ENCODE measurements around the gene ZC3H13. TPM values are rescaled to one million over a fixed set of nuclear protein-coding genes. Genes with fewer than 3 reads are reported as not detected.
"Not testable (repeated sequence)": the region's sequence is repeated elsewhere in the genome, so short reads cannot be mapped to it uniquely, and the experiment has no call there.

Gene ZC3H13
- polyA plus RNA-seq, 1 donor = 37.9 TPM

DNA sequence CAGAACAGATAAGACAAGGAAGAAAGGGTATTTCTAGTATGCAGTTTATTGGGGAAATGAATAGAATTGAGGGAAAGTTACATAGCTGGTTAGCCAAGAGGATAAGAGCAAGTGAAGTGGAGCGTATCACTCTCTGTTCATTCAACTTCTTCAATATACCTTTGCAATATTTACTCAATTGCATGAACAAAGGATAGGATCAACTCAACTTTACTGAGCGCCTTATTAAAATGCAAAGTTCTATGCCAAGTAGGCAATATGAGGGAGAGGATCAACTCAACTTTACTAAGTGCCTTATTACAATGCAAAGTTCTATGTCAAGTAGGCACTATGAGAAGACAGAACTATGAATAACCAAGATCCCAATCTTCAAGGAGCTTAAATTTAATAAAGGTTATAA, 43.9 kb downstream of the ZC3H13 start:
- DNase-seq = no peak

DNA sequence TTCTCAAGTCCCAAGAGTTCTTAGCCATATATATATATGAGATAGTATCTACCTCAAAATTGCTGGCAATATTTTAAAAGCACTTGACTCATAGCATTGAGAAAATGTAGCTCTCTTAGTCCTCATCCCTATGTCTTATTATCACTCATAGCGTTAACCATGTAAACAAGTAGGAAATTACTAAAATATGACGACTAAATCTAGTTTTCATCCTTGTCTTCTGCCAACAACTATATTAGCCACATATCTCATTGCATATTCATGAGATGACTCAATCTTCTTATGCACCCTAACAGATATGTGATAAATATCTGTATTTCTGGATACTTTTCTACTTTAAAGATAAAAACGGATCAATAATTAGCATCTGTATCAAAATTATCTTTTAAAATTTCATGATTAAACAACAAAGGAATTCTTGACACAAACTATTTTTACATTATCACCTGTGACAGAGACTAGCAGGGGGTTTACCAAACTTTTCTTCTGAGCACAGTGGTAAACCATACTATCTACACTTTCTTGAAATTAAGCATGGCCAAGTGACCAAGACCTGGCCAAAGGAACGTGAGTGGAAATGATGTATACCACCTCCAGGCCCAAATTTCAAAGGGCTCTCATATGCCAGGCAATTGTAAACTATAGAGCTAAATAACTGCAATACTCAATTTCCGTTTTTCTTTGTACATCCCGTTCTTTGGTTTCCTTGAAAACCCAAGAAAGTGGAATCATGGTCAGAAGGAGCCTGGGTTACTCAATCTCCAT, 45.7 kb downstream of the ZC3H13 start:
- DNase-seq = no peak

DNA sequence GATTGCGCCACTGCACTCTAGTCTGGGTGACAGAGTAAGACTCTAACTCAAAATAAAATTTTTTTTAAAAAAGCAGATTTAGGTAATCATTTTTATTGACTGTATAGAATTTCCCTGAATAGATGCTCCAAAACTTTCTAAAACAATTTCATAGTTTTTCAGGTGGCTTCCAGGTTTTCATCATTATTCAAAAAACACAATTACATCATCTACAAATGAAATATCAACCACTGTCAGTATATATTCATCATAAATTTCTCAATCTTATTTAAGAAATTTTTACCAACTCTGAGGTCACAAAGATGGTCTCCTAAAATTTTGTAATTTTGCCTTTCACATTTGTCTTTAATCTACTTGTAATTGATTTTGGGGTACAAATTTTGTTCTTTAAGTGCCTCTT, 48.1 kb downstream of the ZC3H13 start:
- DNase-seq = no peak

DNA sequence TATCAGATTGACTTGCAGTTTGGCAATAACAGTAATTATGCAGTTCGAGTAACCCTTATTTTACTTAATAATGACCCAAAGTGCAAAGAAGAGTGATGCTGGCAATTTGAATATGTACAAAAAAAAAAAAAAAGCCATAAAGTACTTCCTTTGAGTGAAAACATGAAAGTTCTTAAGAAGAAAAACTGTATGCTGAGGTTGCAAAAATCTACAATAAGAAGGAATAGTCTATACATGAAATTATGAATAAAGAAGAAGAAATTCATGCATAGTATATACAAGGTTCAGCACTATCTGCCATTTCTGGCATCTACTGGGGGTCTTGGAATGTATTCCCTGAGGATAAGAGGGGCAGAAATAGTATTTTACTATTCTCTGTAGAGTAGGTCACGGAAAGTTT, 55.9 kb downstream of the ZC3H13 start:
- DNase-seq = no peak

DNA sequence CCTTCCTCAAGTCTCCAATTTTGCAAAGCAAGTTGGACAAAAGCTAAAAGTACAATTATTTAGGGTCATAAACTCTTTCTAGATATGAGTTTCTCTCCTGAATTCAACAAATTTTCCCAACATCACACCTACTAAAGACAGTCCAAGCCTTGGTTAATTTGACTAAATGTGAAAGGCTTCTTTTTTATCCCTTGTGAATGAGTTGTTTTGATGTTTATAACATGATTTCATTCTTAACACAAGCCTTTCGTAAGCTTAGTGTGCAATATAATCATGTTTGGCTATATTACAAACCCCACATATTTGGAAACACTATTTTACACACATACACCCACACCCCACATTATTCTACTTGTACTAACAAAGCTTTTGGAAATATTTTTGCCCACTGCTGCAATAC, 57.3 kb downstream of the ZC3H13 start:
- no peak for DNase-seq

DNA sequence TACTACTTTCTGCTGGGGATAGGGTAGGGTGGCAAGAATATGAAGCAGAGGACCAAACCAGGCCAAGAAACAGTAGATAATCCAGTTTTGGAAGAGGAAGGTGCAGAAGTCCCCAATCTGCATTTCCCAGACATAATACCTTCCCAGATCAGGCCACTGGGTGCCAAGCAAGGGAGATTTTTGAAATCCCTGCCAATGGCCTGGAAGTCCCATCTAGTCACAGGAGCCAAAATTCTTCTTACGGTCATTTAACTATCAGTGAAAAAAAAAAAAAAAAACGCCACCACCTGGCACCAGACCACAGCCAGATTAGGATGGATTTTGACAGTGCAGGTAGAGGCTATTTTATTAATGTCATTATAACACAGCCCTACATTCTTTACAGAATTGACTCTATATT, 57.8 kb downstream of the ZC3H13 start:
- no peak for DNase-seq

DNA sequence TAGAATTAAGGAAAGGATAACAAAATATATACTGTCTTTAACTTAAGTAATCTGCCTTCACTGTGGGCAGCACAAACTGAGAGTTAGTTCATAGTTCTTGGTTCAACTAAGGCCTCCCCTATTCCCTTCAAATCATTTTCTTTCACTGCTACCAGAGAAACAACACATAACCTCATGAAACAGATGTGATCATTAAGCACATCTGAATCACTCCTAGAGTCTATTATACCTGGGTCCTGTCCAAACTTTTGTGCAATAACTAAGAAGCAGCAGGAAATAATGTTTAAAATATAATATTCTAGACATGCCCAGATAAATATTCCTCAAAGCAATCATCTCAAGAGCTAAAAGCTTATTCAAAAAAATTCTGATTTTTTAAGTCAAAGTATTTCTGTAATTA, 62.9 kb downstream of the ZC3H13 start:
- peak; percentile 1 for DNase-seq

DNA sequence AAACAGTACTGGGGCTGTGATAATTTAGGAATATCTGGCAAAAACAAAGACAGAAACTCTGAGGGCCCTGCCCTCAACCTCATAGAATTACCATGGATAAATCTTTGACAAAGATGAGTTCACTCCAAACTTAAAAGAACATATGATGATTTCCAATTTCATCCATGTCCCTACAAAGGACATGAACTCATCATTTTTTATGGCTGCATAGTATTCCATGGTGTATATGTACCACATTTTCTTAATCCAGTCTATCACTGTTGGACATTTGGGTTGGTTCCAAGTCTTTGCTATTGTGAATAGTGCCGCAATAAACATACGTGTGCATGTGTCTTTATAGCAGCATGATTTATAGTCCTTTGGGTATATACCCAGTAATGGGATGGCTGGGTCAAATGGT, 71.4 kb downstream of the ZC3H13 start:
- DNase-seq = not testable (repeated sequence)

DNA sequence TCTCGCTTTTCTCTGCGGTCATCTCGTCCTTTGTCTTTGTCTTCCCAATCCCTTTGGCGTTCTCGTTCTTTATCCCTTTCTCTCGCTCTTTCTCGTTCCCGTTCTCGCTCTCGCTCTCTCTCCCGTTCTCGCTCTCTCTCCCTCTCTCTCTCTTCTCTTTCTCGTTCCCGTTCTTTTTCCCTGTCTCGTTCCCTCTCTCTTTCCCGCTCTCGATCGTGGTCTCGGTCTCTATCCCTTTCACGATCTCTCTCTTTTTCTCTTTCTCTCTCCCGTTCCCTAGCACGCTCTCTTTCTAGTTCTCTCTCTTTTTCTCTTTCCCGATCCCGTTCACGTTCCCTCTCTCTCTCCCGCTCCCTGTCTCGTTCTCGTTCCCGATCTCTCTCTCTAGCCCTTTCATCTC, 77.2 kb downstream of the ZC3H13 start:
- DNase-seq = no peak

DNA sequence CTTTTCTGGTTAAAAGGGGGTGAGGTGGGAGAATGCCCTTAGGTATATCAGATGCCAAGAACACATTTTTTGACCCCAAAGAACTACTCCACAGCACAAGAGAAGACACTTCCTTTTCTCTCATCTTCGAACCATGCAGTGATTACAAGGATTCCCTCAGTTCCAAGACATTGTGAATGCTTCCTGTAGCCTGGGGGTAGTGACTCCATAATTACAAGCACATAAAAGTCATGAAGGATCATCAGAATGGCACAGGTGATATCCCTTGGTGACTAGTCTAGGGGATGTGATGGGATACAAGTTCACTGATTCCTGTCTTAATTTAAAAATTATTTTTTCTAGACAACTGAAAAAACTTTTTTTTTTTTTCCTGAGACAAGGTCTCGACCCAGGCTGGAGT, 78.0 kb downstream of the ZC3H13 start:
- DNase-seq = no peak

DNA sequence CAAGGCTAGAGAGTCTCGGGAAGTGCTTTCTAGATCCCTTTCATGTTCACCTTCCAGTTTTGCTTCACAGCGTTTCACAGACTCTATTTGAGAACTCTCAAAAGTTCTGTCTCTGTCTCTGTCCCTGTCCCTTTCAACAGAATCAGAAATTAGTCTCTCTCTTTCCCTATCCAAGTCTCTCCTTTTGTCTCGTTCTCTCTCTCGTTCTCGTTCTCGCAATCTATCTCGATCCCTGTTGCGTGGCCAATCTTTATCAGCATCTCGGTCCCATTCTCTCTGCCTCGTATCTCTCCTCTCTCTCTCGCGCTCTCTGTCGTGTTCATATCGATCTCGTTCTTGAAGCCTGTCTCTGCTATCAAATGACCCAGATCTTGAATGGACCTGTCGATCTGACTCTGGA, 85.0 kb downstream of the ZC3H13 start:
- DNase-seq = no peak

DNA sequence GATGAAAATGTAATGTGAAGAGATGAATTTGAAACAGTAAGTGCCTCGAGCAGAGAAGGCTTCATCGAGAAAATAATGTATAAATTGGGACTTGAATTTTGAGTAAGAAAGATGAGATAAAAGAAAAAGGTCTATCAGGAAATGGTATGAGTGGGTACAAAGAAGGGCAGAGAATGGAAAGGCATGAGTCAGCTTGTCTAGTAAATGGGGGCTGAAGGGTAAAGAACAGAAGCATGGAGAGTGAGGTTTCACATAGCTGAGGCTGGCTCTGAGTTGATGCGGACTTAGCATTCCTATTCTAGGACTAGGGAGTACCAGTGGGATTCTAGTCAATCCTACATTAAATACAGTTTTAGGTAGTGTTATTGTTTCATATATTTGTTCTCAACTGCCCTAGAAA, 85.8 kb downstream of the ZC3H13 start:
- no peak for DNase-seq

DNA sequence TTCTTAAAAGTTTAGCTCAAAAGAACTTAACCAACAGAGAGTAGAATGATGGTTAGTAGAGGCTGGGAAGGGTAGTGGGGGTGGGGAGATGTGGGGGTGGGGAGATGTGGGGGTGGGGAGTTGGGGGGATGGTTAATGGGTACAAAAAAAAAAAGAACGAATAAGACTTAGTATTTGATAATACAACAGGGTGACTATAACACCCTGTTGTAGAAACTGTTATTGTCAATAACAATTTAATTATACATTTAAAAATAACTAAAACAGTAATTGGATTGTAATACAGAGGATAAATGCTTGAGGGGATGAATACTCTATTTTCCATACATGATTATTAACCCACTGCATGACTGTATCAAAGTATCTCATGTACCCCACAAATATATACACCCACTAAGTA, 91.1 kb downstream of the ZC3H13 start:
- no peak for DNase-seq

DNA sequence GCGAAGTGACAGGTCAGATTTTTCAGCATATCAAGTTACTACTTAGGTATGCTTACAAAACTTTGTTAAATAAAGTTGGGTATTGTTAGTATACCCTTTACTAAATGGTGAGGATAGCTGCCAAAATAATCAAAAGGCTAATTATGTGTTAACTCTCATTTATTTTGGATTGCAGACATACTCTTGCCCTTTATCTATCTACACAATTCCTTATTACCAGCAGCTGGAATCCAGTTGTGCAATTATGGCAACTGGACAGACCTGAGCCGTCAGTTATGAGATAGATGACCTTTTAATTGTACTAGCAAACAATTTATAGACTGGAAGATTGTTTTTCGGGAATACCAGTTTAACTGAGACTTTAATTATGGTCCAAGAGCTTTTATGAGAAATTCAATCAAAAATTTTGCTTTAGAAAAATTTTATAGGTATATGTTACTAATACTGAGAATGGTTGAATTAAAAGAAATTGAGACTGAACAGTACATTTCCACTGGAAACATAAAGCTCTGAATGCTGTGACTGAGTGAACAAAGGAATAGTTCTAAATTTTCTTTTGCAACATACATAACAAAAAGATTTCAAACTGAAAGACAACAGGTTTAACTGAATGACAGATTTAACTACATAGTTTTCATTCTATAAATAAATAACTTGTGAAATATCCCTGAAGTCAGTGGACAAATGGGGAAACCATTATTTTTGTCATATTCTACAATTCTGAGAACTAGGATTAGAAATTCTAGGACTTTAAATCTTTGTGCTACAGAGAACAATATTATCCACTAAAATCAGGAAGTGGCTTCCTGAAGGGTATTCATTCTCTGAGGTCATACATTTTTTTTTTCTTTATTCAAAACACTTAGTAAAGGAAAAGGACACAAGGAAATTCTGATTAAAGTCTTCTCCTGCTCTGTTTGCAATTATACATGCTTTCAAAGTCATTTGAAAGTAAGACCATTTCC, 97.4 kb downstream of the ZC3H13 start:
- DNase-seq = no peak

DNA sequence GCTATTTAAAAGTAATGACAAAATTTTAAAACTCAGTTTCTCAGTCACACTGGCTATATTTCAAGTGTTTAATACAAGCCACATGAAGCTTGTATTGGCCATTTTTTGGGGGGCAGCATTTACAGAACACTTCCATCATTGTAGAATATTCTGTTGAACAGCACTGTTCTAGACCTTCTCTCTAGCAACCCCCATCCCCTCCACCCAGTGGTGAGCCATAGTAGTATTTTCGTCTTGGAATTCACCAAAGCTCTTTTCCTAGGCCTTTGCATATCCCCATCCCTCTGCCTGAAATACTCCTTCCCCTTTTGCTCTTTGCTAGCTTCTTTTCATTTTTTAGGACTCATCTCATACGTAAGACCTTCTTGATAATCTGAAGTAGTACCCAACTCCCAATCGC, 99.5 kb downstream of the ZC3H13 start:
- DNase-seq = no peak

DNA sequence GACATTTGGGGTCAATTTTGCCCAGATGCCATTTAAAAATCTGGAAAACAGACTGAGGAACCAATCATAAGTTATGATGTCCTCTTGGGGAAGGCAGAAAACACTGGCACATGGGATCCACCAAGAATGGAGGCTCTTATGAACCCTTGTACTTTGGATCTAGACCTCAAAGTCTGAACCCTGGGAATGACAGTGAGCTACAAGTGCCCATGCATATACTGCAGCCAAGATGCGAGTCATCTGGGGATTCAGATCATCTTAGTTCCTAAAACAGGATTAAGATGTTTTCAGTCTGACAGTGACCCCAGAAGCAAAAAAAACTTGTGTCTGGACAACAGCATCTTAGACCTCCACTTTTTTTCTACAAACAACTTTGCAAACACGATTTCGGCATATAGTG, 100.8 kb downstream of the ZC3H13 start:
- DNase-seq = no peak

DNA sequence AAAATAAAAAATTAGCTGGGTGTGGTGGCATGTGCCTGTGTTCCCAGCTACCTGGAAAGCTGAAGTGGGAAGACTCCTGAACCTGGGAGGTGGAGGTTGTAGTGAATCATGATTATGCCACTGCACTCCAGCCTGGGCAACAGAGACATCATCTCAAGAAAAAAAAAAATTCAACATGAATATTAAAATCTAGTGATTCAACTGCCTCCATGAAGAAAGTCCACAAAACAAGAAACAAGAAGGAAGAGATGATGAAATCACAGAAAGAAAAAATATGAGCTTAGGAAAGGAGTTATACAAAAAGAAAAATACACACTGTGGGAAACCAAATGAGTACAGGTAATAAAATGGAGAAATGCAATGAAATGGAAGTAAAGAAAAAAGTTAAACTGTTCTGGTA, 101.4 kb downstream of the ZC3H13 start:
- DNase-seq = no peak

DNA sequence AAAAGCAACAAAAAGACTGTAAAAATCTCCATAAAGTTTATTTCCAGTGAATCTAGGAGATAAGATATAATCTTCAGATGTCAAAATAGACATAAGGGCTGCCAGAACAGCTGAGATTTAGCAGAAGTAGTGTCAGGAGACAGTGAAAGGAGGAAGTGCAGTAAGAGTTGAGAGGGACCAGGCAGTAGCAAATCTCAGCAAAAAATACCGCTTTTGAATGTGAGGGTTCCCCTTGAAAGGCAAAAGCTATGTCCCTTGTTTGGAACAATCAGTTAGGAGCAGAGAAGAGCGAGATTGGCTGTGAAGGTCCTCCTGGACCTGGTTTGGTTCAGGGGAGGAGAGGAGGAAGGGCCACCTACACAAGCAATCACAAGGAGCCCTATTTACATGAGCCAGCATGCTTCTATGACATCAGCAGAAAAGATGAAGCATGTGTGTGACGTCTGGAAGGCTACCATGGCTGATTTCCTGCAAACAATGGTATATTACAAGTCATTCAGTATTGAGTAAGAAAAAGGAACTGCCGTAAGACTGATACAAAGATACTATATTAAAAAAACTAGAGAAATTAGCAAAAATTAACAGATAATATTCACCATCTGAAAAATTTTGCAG, 102.1 kb downstream of the ZC3H13 start:
- DNase-seq = peak; percentile 7

DNA sequence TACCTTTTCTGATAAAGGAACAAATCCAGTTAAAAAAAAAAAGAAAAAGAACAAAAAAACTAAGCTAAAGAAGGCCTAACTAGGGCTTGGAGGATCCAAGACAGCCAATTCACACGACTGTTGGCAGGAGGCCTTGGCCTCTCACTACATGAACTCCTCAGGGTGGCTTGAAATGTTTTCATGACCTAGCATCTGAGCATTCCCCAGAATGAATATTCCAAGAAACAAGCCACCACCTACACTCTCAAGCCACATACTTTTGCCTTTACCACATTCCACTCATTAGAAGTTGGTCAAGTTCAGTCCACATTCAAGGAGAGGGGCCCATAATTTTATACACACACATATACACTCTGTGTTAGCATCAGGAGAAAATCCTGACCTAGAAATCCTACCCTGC, 103.4 kb downstream of the ZC3H13 start:
- DNase-seq = no peak

DNA sequence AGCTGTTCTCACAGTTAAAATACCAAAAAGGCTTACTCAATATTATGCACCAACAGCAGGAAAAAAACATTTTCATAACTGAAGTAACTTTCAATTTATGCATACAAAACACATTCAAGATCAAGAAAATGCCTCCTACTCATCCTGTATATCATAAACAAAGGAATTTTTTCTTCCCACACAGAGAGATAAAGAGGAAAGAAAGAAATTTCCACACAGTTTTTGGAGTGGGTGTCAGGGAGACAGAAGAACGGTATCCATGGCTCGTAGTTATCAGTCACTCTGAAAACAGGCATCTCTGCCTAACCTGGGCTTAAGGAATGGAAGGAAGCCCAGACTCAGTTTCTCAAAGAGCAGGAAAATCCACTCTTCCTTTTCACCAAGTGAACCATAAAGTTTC, 108.6 kb downstream of the ZC3H13 start:
- no peak for DNase-seq

DNA sequence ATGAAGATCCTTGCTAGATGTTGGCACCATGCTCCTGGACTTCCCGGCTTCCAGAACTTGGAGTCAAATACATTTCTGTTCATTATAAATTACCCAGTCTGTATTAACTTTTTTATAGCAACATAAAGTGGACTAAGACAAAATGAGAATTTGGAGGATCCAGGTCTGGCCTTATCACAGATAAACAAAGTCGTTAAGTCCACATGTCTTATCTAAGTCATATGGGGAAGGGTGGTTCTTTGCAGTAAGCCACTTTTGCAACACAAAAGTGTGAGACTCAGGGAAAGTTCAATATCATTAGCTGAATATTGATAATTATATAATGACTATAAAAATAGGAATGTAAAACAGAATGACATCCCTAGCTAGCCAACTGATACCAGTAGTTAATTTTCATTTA, 109.4 kb downstream of the ZC3H13 start:
- no peak for DNase-seq

DNA sequence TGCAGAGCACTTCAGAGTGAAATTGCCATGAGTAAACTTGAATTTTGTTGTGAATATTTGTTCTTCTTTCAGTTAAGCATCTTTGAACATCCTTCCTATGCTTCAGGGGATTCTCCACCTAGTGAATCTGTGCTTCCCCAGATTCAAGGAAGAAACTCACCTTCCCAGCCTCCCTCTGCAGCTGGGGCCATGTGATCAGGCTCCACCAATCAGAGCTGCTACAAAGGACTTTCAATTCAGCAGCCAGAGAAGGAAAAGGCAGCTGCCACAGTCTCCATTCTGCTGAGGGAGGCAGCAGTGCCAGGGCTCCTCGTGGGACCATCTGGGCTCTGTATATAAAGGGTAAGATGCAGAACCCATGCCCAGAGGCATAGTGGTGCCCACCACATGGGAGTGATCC, 111.3 kb downstream of the ZC3H13 start:
- no peak for DNase-seq

DNA sequence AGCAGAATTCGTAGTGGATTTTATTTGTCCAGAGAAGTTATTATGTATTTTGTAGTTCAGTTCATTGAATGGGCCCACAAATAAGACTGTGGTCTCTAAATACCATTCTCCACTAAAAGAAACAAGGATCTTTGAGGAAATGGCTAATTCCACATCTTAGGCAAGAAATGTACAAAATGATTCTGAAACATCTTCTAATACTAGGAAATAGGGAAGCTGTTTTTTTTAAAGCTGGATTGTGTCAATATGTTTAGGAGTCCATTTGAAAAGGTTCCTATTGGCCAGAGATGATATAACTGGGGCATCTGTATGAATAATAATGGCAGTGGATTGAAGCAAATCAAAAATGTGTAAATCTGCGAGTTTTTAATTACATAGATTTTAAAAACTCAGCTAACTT, 112.5 kb downstream of the ZC3H13 start:
- no peak for DNase-seq

DNA sequence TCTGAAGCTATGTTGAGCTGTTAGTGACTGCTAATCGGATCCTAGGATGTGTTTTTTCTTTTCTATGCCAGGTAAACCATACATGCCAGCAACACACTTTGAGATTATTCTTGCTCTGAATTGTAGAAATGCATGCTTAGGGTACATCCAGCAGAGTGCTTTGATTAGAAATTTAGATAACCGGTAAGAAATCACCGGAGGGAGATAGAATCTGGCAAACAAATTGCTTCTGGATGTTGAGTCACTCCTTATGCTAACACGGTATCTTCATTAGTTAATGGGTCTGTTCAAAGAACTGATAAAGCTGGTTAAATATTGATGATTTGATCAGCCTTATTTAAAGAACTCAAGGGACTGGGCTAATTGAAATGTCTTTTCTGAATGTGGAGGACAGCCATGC, 115.9 kb downstream of the ZC3H13 start:
- DNase-seq = no peak
